CD4-positive, CD25-positive, alpha-beta regulatory T cell (primary cell): Measurements from ENCODE around the gene QSOX2. TPM values are rescaled to one million over a fixed set of nuclear protein-coding genes. Genes with fewer than 3 reads are reported as not detected.

Experiments
- ATAC-seq, 2 donors: fragments of 150-1000 bp; cut with Tn5 transposase; one replicate each; pipeline ENCODE4 v1.10.0; 2021; ENCODE audit warnings: low read depth in 2 of 2, moderate number of reproducible peaks in 2 of 2, moderate library complexity in 1 of 2
- DNase-seq, 3 donors: peaks; one replicate each; pipeline versions ENCODE4 v3.0.0 to v3.0.0-alpha.2; 2012 to 2022; ENCODE audit warnings: mixed read lengths in 1 of 3
- H3K27ac ChIP-seq: one replicate; pipeline ENCODE4 v1.7.0; 2013; ENCODE audit warnings: mild to moderate bottlenecking, low read length; ENCODE audit not compliant: insufficient read depth, poor library complexity, severe bottlenecking
- H3K27me3 ChIP-seq: one replicate; pipeline ENCODE4 v1.7.0; 2013; ENCODE audit warnings: low read length; ENCODE audit not compliant: control insufficient read depth, insufficient read depth
- H3K36me3 ChIP-seq: one replicate; pipeline ENCODE4 v1.7.0; 2013; ENCODE audit warnings: mild to moderate bottlenecking, low read length, moderate library complexity; ENCODE audit not compliant: control insufficient read depth, insufficient read depth
- H3K4me1 ChIP-seq: 2 replicates; pipeline ENCODE4 v1.7.0; 2013; ENCODE audit warnings: mild to moderate bottlenecking, low read length; ENCODE audit not compliant: insufficient read depth, control insufficient read depth, poor library complexity, severe bottlenecking
- H3K4me3 ChIP-seq: one replicate; pipeline ENCODE4 v1.7.0; 2013; ENCODE audit warnings: low read depth, mild to moderate bottlenecking, low read length, moderate library complexity
- H3K9me3 ChIP-seq, 2 experiments: 1 replicate in 1 of 2; 2 replicates in 1 of 2; pipeline ENCODE4 v1.7.0; 2013; ENCODE audit warnings: low read length in 2 of 2, mild to moderate bottlenecking in 1 of 2, moderate library complexity in 1 of 2; ENCODE audit not compliant: control insufficient read depth in 2 of 2
- H3K27ac Mint-ChIP-seq, 3 donors: one replicate each; pipeline ENCODE4 v1.8.0; 2020 to 2022; ENCODE audit warnings: mild to moderate bottlenecking in 3 of 3, mixed read lengths in 3 of 3, moderate library complexity in 2 of 3
- H3K27me3 Mint-ChIP-seq: one replicate; pipeline ENCODE4 v1.8.0; 2022; ENCODE audit warnings: mild to moderate bottlenecking, mixed read lengths
- H3K36me3 Mint-ChIP-seq: one replicate; pipeline ENCODE4 v1.8.0; 2020; ENCODE audit warnings: mixed read lengths
- H3K4me1 Mint-ChIP-seq, 4 donors: one replicate each; pipeline ENCODE4 v1.8.0; 2020 to 2022; ENCODE audit warnings: mixed read lengths in 4 of 4, mild to moderate bottlenecking in 1 of 4
- H3K4me3 Mint-ChIP-seq, 4 donors: one replicate each; pipeline ENCODE4 v1.8.0; 2020 to 2022; ENCODE audit warnings: mild to moderate bottlenecking in 4 of 4, mixed read lengths in 4 of 4, moderate library complexity in 3 of 4
- H3K9me3 Mint-ChIP-seq, 7 donors: one replicate each; pipeline ENCODE4 v1.8.0; 2020 to 2022; ENCODE audit warnings: mixed read lengths in 7 of 7, mild to moderate bottlenecking in 3 of 7, moderate library complexity in 2 of 7
- polyA plus RNA-seq, 4 donors: library from polyadenylated mRNA; unstranded; fragments of 300-500 nt; fragmentation: Illumina TruSeq; gene quantifications; one replicate each; pipeline ENCODE4 v1.2.3, GENCODE V29; 2021
- total RNA-seq: library from RNA; stranded (reverse); gene quantifications from one replicate; pipeline ENCODE4 v1.2.3, GENCODE V29; 2022

The QSOX2 gene
- total and polyA plus RNA-seq, 5 donors from 2014 or later: 0.33 to 16.6 (median 0.46) TPM

DNA sequence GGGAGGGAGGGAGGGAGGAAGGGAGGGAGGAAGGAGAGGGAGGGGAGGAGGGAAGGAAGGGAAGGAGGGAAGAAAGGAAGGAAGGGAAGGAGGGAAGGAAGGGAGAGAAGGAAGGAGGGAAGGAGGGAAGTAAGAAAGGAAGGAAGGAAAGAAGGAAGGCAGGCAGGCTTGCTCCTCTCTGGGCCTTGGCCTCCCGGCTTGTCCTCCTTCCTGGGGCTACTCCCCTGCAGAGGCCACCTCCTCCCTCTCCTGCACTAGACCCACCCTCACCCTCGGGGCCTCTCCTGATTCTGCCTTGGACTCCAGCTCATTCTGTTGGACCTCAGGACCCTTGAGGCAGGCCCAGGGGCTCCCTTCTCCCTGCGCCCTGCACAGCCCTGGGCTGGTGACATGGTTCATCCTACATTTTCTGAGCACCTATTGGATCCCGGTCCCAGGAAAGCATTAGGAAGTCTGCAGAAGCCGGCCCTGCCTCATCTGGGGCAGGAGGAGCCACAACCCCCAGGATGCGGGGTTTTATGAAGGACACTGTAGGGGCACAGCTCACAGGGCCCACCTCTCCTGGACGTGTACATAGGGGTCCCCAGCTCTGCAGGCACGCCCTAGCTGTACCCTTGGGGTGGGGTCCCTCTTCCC is 63.7 kb downstream of the QSOX2 start:
- no peak overlapping the region for H3K27ac ChIP-seq
- DNase-seq: no peak
- no peaks in the 10 kb centered on the region for H3K9me3 Mint-ChIP-seq

DNA sequence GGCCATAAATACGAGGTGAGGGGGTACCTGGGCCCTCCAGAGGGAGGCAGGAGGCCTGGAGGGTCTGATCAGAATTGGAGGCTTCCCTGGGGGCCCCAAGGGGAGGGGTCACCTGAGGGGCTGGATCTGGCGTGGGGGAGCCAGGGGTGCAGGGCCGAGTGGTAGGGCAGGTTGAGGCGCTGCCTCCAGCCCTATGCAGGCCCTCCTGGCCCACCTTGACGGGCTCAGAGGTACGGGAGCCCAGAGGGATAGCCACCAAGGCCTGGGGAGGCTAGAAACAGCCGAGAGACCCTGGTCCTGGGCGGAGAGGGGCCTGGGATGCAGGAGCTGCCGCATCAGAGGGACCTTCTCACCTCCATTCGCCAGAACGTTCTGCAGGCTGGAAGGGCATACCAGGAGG is 65.0 kb downstream of the QSOX2 start:
- H3K36me3 ChIP-seq: no peaks in the 10 kb centered on the region
- no peaks in the 10 kb centered on the region for H3K36me3 Mint-ChIP-seq
- H3K27me3 Mint-ChIP-seq: no peaks in the 10 kb centered on the region
- DNase-seq (no peak), ATAC-seq (no peak)
- no peaks in the 10 kb centered on the region for H3K9me3 ChIP-seq
- H3K4me1 ChIP-seq: no peaks in the 10 kb centered on the region
- no peaks in the 10 kb centered on the region for H3K27me3 ChIP-seq
- H3K4me3 Mint-ChIP-seq: no peak overlapping the region
- no peak overlapping the region for H3K27ac ChIP-seq
- no peaks in the 10 kb centered on the region for H3K9me3 Mint-ChIP-seq
- H3K4me3 ChIP-seq: no peak overlapping the region
- H3K4me1 Mint-ChIP-seq: no peaks in the 10 kb centered on the region
- no peak overlapping the region for H3K27ac Mint-ChIP-seq

More for the DNA sequence above, 63.7 kb downstream of the QSOX2 start:
- Histone ChIP-seq H3K9me3 (no peaks in the 10 kb centered on the region), H3K4me1 (no peaks in the 10 kb centered on the region), H3K27me3 (no peaks in the 10 kb centered on the region), H3K4me3 (no peak overlapping the region), H3K36me3 (no peaks in the 10 kb centered on the region)
- Mint-ChIP-seq H3K4me1 (no peaks in the 10 kb centered on the region), H3K36me3 (no peaks in the 10 kb centered on the region), H3K27ac (no peak overlapping the region), H3K4me3 (no peak overlapping the region), H3K27me3 (peaks cover 2% of the 10 kb centered on the region)
- ATAC-seq: no peak

DNA sequence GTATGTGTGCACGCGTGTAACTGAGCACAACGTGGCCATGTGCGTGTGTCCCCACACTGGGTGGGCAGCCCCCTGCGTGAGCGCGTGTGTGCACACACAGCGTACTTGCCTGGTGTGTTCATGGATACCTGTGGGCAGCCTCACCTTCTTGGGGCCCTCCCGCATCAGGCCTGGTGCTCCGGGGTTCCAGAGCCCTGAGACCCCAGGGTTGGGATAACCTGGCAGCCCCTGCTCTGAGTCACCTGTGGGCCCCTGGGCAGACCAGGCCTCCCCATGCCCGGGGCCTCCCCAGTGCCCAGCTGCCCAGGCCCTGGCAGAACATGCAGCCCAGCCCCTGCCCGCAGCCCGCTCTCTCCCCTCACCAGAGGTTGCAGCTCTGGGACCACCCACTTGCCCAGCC is 65.9 kb downstream of the QSOX2 start:
- DNase-seq (no peak), ATAC-seq (no peak)
- no peak overlapping the region for H3K27ac ChIP-seq
- no peaks in the 10 kb centered on the region for H3K4me1 ChIP-seq
- H3K9me3 ChIP-seq: no peaks in the 10 kb centered on the region
- Mint-ChIP-seq H3K36me3 (no peaks in the 10 kb centered on the region), H3K9me3 (no peaks in the 10 kb centered on the region), H3K27me3 (no peaks in the 10 kb centered on the region), H3K4me1 (no peaks in the 10 kb centered on the region), H3K27ac (no peak overlapping the region), H3K4me3 (no peak overlapping the region)
- no peaks in the 10 kb centered on the region for H3K36me3 ChIP-seq
- no peak overlapping the region for H3K4me3 ChIP-seq
- H3K27me3 ChIP-seq: no peaks in the 10 kb centered on the region

DNA sequence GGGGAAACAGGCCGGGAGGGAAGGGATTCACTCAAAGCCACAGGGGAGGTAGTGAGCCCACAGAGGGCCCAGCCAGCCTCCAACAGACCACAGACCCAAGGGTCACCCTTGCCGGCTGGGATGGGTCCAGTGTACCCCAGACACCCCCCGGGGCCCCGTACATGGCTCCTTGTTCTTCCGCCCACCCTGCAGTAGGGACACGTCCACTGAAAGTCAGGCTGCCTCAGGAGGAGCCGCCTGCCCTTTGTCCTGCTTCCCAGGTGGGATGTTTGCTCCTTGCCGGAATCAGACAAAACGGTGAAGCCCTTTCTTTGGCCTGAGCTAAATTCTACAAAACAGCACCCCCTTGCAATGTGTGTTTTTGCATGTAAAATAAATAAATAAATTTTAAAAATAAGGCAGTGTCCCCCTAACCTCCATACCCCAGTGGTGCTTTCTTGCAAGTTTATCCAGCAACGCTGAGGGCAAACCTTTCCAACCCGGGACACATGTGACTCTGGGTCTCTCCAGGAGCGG is 66.5 kb downstream of the QSOX2 start:
- Mint-ChIP-seq H3K36me3 (no peaks in the 10 kb centered on the region), H3K27ac (no peak overlapping the region), H3K27me3 (no peaks in the 10 kb centered on the region), H3K4me3 (no peak overlapping the region), H3K9me3 (no peaks in the 10 kb centered on the region), H3K4me1 (no peaks in the 10 kb centered on the region)
- no peaks in the 10 kb centered on the region for H3K9me3 ChIP-seq
- no peak for ATAC-seq
- no peaks in the 10 kb centered on the region for H3K27me3 ChIP-seq
- H3K4me3 ChIP-seq: no peak overlapping the region
- no peaks in the 10 kb centered on the region for H3K36me3 ChIP-seq
- H3K4me1 ChIP-seq: no peaks in the 10 kb centered on the region
- DNase-seq: no peak
- H3K27ac ChIP-seq: no peak overlapping the region

DNA sequence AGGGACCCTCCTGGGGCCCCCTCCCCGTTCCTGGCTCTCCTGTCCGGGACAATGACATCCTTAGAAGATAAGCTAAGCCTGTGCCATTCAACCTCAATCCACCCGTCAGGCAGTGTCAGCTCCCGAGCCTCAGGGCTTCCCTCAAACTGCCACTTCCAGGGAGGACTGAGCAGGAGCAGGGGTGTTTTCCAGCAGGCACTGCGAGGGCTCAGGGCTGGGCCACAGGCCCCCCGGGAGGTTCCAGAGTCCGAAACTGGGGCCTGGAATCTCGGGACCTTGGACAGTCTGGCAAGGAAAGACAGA is 66.9 kb downstream of the QSOX2 start:
- DNase-seq (no peak), ATAC-seq (no peak)
- Mint-ChIP-seq H3K4me1 (no peaks in the 10 kb centered on the region), H3K4me3 (no peak overlapping the region), H3K9me3 (no peaks in the 10 kb centered on the region), H3K27ac (no peak overlapping the region), H3K27me3 (no peaks in the 10 kb centered on the region), H3K36me3 (no peaks in the 10 kb centered on the region)
- Histone ChIP-seq H3K36me3 (no peaks in the 10 kb centered on the region), H3K4me3 (no peak overlapping the region), H3K27me3 (no peaks in the 10 kb centered on the region), H3K9me3 (no peaks in the 10 kb centered on the region), H3K27ac (no peak overlapping the region), H3K4me1 (no peaks in the 10 kb centered on the region)

DNA sequence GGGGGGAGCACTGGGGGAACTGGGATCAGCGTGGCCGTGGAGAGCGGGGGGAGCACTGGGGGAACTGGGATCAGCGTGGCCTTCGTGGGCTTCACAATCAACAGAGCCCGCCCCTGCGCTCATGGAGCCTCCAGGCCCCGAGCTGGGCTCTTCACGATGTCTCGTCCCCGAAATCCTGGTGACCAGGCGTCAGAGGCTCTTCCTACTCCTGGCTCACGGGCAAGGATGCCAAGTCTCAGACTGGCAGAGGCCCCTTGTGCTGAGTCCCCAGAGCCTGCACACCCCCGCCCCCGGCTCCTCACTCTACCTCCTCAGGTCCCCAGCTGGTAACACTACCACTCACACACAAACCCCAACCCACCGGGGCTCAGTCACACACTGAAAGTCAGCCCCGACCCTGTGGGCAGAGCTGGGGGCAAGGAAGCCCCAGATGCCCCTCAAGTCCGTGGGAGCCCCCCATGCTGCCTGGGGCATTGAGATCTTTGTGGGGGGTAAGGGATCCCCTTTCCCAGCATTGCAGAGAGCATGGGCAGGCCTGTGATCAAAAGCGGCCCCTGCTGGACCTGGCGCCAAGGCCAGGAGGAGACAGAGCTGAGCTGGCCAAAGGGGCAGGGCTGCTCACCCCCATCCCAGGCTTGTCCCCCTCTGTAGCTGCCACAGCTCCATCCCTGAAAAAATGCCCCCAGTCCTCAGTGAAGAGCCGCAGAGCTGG is 67.4 kb downstream of the QSOX2 start:
- H3K9me3 Mint-ChIP-seq: no peaks in the 10 kb centered on the region
- no peak for ATAC-seq
- H3K27ac ChIP-seq: no peak overlapping the region
- H3K27me3 Mint-ChIP-seq: no peaks in the 10 kb centered on the region
- H3K4me1 Mint-ChIP-seq: no peaks in the 10 kb centered on the region
- no peaks in the 10 kb centered on the region for H3K27me3 ChIP-seq
- no peak for DNase-seq
- no peaks in the 10 kb centered on the region for H3K4me1 ChIP-seq
- H3K4me3 ChIP-seq: no peak overlapping the region
- H3K9me3 ChIP-seq: no peaks in the 10 kb centered on the region
- no peak overlapping the region for H3K4me3 Mint-ChIP-seq
- H3K36me3 ChIP-seq: no peaks in the 10 kb centered on the region
- H3K27ac Mint-ChIP-seq: no peak overlapping the region
- H3K36me3 Mint-ChIP-seq: no peaks in the 10 kb centered on the region

DNA sequence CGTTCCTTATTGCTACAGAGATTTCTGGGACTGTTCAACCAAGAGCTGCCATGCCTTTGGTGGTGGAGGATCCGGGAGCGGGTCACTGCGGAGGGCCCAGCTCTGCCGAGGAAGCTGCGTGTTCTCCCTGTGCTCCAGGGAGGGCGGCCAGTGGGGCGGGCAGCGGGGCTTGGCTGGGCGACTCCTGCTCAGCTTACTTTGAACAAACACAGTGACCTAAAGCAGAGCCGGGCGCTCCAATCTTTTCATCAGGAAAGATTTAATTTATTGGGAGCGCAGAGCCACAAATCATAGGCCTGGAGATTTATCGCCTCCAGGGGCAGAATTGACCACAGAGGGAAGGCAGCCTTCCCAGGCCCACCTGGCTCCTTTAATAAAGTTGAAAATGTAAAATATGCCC is 68.4 kb downstream of the QSOX2 start:
- H3K4me3 ChIP-seq: no peak overlapping the region
- H3K27ac ChIP-seq: no peak overlapping the region
- ATAC-seq (no peak), DNase-seq (no peak)
- Mint-ChIP-seq H3K4me1 (no peaks in the 10 kb centered on the region), H3K36me3 (no peaks in the 10 kb centered on the region), H3K9me3 (no peaks in the 10 kb centered on the region), H3K27ac (no peak overlapping the region), H3K27me3 (no peaks in the 10 kb centered on the region), H3K4me3 (no peak overlapping the region)
- no peaks in the 10 kb centered on the region for H3K27me3 ChIP-seq
- no peaks in the 10 kb centered on the region for H3K9me3 ChIP-seq
- no peaks in the 10 kb centered on the region for H3K4me1 ChIP-seq
- H3K36me3 ChIP-seq: no peaks in the 10 kb centered on the region

DNA sequence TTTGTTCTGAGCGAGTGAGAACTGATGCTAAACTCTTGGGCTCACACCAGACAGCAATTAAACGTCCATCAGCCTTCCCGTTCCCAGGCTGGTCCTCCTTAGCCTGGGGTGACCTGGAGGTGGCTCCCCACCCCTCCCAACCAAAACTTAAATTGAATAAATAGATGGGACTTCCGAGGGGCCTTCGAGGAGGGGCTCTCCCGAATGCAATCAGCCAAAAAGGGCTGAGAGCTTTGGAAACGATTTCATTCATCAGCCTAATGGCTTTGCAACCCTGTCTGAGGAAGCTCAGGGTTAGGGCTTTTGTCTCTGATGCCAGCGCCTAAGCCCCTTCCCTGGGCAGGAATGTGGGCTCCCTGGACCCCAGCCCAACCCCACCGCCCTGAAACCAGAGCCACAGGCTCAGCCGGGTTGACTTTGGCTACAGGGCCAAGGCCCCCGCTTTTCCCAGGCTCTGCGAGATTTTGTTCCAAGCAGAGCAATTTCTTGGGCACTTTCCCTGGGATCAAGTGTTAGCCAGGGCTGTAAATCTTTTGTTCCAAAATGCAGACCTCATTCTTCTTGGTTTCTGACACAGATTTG is 69.9 kb downstream of the QSOX2 start:
- no peak overlapping the region for H3K27ac ChIP-seq
- no peaks in the 10 kb centered on the region for H3K36me3 Mint-ChIP-seq
- ATAC-seq (no peak), DNase-seq (no peak)
- H3K27me3 Mint-ChIP-seq: no peaks in the 10 kb centered on the region
- no peaks in the 10 kb centered on the region for H3K36me3 ChIP-seq
- no peaks in the 10 kb centered on the region for H3K27me3 ChIP-seq
- no peak overlapping the region for H3K27ac Mint-ChIP-seq
- H3K4me3 Mint-ChIP-seq: no peak overlapping the region
- no peaks in the 10 kb centered on the region for H3K9me3 ChIP-seq
- no peaks in the 10 kb centered on the region for H3K4me1 ChIP-seq
- H3K4me3 ChIP-seq: no peak overlapping the region
- H3K9me3 Mint-ChIP-seq: peaks cover 0 to 3% (median 0%) of the 10 kb centered on the region in 7 donors
- H3K4me1 Mint-ChIP-seq: no peaks in the 10 kb centered on the region
